ENCODE measurements around the gene BORA.
A peak's percentile ranks its signal among the peaks of the same experiment; 100 is the strongest.
"Not testable (repeated sequence)": the region's sequence is repeated elsewhere in the genome, so short reads cannot be mapped to it uniquely, and the experiment has no call there.

BORA gene

GRCh38 chr13:72716776-72717175, 10.9 kb upstream of the BORA start:
- H3K36me3 ChIP-seq (replicated peaks), result peaks cover 2% of the 10 kb centered on the region
- H3K27me3 ChIP-seq (replicated peaks), result no peaks in the 10 kb centered on the region
- no peak overlapping the region for H3K4me3 ChIP-seq (ENCODE audit: low read depth, low read length)
- H3K27ac ChIP-seq, result no peak overlapping the region
- in situ Hi-C loops (cut with HindIII; ENCODE audit: low pct_ligation_motif_present, low sequenced_read_pairs), result no loop called here
- peak; percentile 24 for DNase-seq
- no peak for TF ChIP-seq CTCF (IDR thresholded peaks at IDR 0.05; ENCODE audit: low read depth, low read length, missing control alignments)

- in situ Hi-C loops (cut with HindIII; ENCODE audit: low pct_ligation_motif_present, low sequenced_read_pairs); DNase-seq; H3K36me3 ChIP-seq (replicated peaks); H3K27ac ChIP-seq; H3K27me3 ChIP-seq (replicated peaks): not testable (repeated sequence)
- H3K4me3 ChIP-seq (ENCODE audit: low read depth, low read length), result peak overlapping the region; percentile 94
Observed at GRCh38 chr13:72726185-72726584, 1.5 kb upstream of the BORA start.

- in situ Hi-C loops (cut with HindIII; ENCODE audit: low pct_ligation_motif_present, low sequenced_read_pairs), result no loop called here
- Histone ChIP-seq H3K4me3 (ENCODE audit: low read depth, low read length) (peak overlapping the region; percentile 94), H3K27ac (peak overlapping the region; percentile 30), H3K36me3 (replicated peaks) (no peaks in the 10 kb centered on the region), H3K27me3 (replicated peaks) (no peaks in the 10 kb centered on the region)
- DNase-seq, result peak; percentile 13
- TF ChIP-seq CTCF (IDR thresholded peaks at IDR 0.05; ENCODE audit: low read depth, low read length, missing control alignments), result no peak
Observed at GRCh38 chr13:72726726-72727416, 852 bp upstream of the BORA start.

- TF ChIP-seq CTCF (IDR thresholded peaks at IDR 0.05; ENCODE audit: low read depth, low read length, missing control alignments), result no peak
- no peak for DNase-seq
- in situ Hi-C loops (cut with HindIII; ENCODE audit: low pct_ligation_motif_present, low sequenced_read_pairs), result no loop called here
- Histone ChIP-seq H3K4me3 (ENCODE audit: low read depth, low read length) (peak overlapping the region; percentile 94), H3K27me3 (replicated peaks) (no peaks in the 10 kb centered on the region), H3K27ac (no peak overlapping the region), H3K36me3 (replicated peaks) (no peaks in the 10 kb centered on the region)
Observed at GRCh38 chr13:72728290-72728605, 525 bp downstream of the BORA start.

GRCh38 chr13:72737033-72737432, 9.3 kb downstream of the BORA start:
- Histone ChIP-seq H3K27ac (no peak overlapping the region), H3K36me3 (replicated peaks) (peaks cover 3% of the 10 kb centered on the region), H3K27me3 (replicated peaks) (no peaks in the 10 kb centered on the region), H3K4me3 (ENCODE audit: low read depth, low read length) (no peak overlapping the region)
- no peak for TF ChIP-seq CTCF (IDR thresholded peaks at IDR 0.05; ENCODE audit: low read depth, low read length, missing control alignments)
- DNase-seq, result no peak
- in situ Hi-C loops (cut with HindIII; ENCODE audit: low pct_ligation_motif_present, low sequenced_read_pairs), result no loop called here

GRCh38 chr13:72740015-72740414, 12.3 kb downstream of the BORA start:
- no peak for DNase-seq
- Histone ChIP-seq H3K36me3 (replicated peaks) (peaks cover 3% of the 10 kb centered on the region), H3K27ac (no peak overlapping the region), H3K27me3 (replicated peaks) (no peaks in the 10 kb centered on the region), H3K4me3 (ENCODE audit: low read depth, low read length) (no peak overlapping the region)
- in situ Hi-C loops (cut with HindIII; ENCODE audit: low pct_ligation_motif_present, low sequenced_read_pairs), result no loop called here
- no peak for TF ChIP-seq CTCF (IDR thresholded peaks at IDR 0.05; ENCODE audit: low read depth, low read length, missing control alignments)

Data from brain microvascular endothelial cell (primary cell).